ENCODE measurements around the gene SYT3.
"Not testable (repeated sequence)": the region's sequence is repeated elsewhere in the genome, so short reads cannot be mapped to it uniquely, and the experiment has no call there.

The SYT3 gene

DNA sequence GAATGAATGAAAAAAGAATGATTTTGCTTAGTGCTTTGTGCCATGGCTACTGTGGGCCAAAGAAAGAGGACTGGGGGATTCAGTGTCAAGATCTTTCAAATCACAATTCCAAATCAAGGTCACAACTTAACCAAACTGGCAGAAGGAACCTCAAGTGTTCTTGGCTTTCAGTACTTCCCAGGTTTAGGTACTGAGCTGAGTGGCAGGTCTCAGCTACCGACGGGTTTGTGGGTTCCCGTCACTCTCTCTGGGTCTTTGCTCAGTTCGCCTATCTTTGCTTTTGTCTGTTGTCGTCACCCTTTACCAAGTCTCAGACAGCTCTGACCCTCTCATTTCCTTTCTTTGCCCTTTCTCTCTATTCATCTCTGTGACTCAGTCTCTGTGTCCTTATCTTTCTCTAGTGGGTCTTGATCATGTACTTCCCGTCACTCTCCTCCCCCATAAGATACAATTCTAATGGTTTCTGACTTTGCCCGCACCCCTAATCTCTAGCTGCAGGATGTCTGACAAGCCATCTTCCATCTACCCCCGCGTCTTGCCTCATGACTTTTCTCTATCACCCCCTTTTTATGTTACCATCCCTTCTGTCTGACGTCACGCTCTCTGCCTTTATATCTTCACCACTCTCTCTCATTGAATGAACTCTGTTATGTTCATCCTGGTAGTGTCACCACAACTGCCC lies 38.1 kb downstream of the SYT3 start:
- DNase-seq = no peak

DNA sequence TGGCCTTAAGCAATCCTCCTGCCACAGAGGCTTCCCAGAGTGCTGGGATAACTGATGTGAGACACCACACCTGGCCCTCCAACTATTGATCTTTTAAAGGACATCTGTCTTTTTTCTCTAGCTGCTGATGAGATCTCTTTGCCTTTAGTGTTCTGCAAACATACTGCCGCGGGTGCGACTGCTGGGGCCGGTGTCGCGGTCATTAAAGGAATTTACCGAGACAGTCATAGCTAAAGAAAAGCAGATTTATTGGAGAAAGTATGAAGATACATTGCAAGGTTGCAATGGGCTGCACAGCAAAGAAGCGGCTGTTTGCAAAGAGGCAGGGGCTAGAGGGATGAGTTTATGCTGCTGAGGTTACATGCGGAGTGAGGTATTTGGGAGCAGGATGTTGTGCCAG lies 40.3 kb downstream of the SYT3 start:
- no peak for DNase-seq

DNA sequence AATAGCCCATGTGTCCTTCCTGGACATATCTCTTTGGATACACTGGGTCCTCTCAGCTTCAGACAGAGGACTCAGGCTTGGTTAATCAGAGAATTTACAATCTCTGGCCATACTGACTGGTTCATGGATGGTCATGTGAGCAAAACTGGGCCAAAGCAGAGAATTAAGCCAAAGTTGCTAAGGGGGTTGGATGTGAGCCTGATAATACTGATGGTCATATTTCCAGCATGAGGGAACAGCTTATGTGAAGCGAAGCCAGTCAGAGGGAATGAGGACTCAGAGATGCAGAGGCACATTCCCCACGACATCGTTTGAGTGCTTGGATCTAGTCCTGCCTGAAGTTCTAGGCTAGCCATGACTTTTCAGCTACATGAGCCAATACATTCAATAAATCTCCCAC lies 49.5 kb downstream of the SYT3 start:
- DNase-seq = no peak

DNA sequence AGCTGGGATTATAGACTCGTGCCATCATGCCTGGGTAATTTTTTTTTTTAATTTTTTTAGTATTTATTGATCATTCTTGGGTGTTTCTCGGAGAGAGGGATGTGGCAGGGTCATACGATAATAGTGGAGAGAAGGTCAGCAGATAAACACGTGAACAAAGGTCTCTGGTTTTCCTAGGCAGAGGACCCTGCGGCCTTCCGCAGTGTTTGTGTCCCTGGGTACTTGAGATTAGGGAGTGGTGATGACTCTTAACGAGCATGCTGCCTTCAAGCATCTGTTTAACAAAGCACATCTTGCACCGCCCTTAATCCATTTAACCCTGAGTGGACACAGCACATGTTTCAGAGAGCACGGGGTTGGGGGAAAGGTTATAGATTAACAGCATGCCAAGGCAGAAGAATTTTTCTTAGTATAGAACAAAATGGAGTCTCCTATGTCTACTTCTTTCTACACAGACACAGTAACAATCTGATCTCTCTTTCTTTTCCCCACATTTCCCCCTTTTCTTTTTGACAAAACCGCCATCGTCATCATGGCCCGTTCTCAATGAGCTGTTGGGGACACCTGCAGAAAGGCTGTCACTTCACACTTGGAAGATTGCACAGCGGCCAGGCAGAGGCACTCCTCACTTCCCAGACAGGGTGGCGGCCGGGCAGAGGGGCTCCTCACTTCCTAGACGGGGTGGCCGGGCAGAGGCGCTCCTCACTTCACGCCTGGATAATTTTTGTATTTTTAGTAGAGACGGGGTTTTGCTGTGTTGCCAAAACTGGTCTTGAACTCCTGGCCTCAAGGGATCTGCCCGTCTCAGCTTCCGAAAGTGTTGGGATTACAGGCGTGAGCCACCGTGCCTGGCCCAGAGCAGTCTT lies 57.7 kb downstream of the SYT3 start:
- DNase-seq = not testable (repeated sequence)

DNA sequence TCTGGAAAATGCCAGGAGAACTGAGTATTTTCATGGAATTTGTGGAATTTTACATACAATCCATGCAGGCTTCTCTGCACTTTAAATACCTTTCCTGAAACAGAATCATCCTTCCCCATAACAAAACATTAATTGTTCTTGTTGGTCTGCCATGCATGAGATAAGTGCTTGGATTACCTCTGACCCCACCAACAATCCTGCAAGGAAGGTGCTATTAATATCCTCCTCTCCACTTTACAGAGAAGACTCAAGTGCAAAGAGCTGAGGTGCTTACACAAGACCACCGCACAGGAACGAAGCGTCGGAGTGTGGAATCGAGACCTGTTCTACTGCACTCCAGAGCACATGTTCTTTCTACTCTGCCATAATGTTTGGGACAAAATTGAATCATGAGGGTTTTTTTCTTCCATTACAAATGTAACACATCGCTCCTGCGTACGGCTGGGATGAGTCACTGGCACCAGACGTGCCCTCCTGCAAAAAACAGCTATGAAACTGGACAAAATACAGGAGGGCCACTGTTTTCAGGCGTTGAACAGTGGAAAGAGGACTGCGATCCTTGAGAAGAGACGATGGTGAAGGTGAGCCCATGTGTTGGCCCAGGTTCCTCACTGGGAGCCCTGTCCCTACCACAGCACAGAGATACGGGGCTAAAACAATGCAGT lies 58.6 kb downstream of the SYT3 start:
- no peak for DNase-seq

DNA sequence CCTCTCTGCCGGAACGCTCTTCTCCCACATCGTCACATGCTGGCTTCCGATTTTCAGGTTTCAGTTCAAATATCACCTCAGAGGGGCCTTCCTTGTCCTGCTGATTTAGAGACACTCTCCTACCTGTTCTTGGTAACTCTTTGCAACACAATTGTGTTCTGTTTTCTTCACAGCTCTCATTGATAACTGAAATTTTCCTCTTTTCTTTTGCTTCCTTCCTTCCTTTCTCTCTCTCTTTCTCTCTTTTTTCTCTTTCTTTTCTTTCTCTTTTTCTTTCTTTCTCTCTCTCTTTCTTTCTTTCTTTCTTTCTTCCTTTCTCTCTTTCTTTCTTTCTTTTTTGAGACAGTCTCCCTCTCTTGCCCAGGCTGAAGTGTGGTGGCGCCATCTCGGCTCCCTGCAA lies 59.4 kb downstream of the SYT3 start:
- DNase-seq = no peak

DNA sequence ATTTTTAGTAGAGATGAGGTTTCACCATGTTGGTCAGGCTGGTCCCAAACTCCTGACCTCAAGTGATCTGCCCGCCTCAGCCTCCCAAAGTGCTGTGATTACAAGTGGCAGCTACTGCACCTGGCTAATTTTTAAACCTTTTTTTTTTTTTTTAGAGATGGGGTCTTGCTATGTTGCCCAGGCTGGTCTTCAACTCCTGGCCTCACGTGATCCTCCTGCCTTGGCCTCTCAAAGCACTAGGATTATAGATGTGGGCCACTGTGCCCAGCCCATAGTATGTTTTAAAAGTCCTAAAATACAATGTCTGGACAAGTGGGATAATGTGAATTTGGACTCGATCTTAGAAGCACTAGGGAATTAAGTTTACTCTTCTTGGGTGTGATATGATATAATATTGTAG lies 62.9 kb downstream of the SYT3 start:
- not testable (repeated sequence) for DNase-seq

DNA sequence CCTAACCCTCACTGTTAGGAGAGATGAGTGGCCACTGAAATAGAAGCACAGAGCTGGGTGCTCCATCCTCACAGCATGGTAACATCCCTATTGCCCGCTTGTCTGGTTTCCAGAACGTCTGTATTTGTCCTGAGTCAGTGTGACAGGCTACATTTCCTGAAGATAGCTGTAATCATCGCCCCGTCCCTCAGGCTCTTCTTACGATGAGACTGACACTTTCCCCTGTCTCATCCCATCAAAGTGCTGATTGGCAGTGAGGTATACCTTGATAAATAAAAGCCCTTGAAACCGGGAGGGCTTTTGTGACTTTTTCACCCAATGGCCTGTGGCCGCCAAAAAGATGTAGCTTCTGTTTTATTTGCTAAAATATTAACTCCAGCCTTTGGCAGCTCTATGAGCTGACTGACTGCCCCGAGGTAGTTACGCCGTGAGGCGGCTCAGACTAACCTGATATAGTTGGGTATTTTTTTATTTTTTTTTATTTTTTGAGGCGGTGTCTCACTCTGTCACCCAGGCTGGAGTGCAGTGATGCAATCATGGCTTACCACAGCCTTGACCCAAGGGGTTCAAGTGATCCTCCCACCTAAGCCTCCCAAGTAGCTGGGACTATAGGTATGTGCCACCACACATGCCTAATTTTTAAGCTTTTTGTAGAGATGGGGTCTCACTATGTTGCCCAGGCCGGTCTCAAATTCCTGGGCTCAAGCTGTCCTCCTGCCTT lies 65.8 kb downstream of the SYT3 start:
- no peak for DNase-seq

All from activated CD4-positive, alpha-beta T cell treated with anti-CD3 and anti-CD28 coated beads, Interleukin-2, amount 50 U/mL, for 4 hours (primary cell).